Neural progenitor cell (in vitro differentiated cells): Measurements from ENCODE around the gene TCF7L2.

Source experiments
- EZH2phosphoT487 ChIP-seq: fragments of 200-600 bp; sonication (generic); IDR thresholded peaks from 2 replicates; pipeline ENCODE4 v1.6.1; 2017; ENCODE audit warnings: antibody characterized with exemption
- TF ChIP-seq, protein P1 (sequence below): fragments of 200-600 bp; sonication (generic); IDR thresholded peaks from 2 replicates; pipeline ENCODE4 v1.5.1; 2017; ENCODE audit warnings: antibody characterized with exemption, mild to moderate bottlenecking

DNA sequence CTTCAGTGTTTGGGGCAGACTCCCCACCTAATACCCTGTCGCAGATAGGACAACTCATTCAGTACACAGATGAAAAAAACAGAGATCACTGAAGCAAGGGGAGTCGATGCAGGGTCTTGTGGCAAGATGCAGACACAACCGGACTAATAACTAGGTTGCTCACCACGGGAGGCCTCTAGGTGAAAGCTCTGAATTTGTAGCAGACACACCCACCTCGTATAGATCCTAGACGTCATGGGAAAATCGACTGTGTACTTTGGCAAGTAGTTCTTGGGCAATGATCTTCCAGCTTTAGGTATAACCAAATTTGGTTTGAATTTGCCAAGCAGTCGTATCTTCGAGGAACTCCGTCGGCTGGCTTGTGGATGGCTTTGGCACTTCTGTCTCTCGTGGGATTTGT lies 88.1 kb downstream of the TCF7L2 start:
- TF ChIP-seq, protein P1, sequence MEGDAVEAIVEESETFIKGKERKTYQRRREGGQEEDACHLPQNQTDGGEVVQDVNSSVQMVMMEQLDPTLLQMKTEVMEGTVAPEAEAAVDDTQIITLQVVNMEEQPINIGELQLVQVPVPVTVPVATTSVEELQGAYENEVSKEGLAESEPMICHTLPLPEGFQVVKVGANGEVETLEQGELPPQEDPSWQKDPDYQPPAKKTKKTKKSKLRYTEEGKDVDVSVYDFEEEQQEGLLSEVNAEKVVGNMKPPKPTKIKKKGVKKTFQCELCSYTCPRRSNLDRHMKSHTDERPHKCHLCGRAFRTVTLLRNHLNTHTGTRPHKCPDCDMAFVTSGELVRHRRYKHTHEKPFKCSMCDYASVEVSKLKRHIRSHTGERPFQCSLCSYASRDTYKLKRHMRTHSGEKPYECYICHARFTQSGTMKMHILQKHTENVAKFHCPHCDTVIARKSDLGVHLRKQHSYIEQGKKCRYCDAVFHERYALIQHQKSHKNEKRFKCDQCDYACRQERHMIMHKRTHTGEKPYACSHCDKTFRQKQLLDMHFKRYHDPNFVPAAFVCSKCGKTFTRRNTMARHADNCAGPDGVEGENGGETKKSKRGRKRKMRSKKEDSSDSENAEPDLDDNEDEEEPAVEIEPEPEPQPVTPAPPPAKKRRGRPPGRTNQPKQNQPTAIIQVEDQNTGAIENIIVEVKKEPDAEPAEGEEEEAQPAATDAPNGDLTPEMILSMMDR: no peak
- TF ChIP-seq EZH2phosphoT487: no peak
